GM21825 (cell line): ENCODE measurements around the gene NEUROD4.

Source experiments
- ATAC-seq: cut with Tn5 transposase; IDR thresholded peaks from one replicate; pipeline ENCODE4 v1.9.1; 2021; ENCODE audit warnings: mild to moderate bottlenecking, moderate library complexity; ENCODE audit not compliant: unreplicated experiment

Gene NEUROD4

DNA sequence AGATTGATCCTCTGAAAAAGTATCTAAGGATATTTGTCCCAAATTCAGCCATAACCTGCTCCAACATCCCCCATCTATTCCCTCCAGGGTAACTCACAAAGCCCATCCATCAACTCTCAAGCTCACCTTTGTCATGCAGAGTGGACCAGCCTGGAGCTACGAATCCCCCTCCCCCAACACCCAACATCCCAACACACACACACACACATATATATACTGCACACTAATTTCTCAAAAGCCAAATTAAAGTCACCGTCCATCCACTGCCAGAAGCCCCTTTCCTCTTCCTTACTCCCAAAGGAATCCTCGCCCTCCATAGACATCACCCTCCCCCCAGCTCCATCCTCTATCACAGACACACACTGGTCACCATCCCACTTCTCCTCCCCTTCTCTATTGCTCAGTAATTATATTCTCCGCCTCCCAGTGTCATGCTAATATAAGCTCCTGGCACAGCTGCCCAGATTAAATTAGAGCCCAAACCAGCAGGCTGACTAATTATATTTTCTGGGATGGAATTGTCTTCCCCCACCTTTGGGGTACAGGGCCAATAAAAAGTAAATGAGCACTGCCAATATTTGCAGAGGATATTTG lies 21.7 kb upstream of the NEUROD4 start:
- ATAC-seq, result no peak

DNA sequence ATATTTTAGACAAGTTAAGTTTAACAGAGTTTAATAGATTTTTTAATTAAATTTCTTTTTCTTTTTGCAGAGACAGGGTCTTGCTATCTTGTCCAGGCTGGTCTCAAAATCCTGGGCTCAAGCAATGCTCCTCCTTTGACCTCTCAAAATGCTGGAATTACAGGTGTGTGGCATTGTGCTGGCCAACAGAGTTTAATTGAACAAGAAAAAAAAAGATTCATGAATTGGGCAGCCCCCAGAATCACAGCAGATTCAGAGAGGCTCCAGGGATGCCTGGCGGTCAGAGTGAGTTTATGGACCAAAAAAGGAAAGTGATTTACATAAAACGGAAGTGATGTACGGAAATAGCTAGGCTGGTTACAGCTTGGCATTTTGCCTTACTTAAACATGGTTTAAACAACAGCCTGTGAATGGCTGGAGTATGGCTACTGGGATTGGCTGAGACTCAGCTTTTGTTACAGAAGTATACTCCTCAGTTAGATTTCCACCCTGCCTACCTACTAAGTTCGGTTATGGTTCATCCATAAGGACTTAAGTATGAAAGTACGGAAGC lies 20.7 kb upstream of the NEUROD4 start:
- no peak for ATAC-seq

- no peak for ATAC-seq
These were observed 18.4 kb upstream of the NEUROD4 start for GRCh38 chr12:55001198-55001868.

DNA sequence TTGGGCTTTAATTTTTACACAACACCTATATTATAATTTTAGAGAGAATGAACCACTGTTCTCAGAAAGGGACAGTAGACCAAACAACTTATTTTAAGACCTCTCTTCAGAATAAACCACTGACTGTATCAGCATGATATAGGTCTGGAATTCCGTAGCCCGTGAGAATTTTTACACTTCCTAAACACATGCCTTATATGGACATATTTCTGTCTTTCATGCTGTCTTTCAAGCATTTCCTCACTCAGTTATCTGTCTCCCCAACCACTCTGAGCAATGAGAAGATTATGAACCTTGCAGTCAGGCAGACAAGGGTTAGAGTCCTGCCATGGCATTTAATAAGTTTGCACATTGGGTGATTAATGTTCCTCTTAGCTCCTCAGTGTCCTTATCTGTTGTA lies 17.4 kb upstream of the NEUROD4 start:
- ATAC-seq, result no peak

DNA sequence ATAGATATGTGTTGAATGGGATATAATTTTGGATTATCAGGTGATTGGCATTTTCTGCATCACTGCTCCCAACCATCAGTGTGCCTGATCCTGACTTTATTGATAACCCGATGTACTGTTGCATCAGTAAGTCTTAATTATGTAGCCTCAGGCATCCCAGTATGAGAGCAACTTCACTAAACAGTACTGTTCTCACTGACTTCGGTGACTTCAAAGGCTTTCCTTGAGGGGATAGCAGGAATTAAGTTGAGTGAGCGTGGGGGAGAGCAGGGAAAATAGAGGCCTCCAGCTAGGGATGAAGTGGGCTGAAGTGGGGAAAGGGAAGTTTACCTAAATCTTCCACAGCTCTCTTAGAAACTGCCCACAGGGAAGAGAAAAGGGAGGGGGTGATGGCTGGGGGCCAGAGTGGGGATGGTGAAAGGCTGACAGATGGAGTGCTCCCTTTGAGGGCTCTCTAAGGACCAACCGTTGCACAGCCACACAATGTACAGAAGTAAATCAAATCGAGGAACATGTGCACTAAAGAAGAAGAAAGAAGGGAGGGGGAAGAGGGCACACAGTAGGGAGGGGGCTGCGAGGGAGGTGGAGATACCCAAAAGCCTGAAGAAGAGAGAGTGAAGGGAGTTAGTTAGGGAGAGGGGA lies 10.7 kb upstream of the NEUROD4 start:
- ATAC-seq, result no peak

- no peak for ATAC-seq
These were observed 2.3 kb upstream of the NEUROD4 start for GRCh38 chr12:55017416-55017925.

GRCh38 chr12:55024575-55024974 lies 4.8 kb downstream of the NEUROD4 start:
- ATAC-seq, result no peak

DNA sequence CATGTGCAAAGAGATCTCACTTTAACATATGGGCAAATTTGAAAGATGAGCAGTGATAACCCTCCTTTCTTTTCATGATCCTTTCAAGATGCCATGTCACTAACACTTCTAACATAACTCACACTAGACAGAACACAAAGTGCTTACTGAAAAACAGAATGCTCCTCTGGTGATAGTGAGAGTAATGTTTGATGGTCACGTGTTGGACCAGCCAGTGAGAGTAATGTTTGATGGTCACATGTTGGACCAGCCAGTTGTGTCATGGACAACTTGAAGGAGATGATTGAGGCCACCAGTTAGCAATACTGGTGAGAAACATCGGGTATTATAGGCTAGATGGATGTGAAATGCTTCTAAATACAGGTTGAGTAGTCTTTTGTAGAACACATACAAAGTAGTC lies 5.7 kb downstream of the NEUROD4 start:
- ATAC-seq, result no peak

GRCh38 chr12:55034218-55034617 lies 14.4 kb downstream of the NEUROD4 start:
- ATAC-seq, result no peak

DNA sequence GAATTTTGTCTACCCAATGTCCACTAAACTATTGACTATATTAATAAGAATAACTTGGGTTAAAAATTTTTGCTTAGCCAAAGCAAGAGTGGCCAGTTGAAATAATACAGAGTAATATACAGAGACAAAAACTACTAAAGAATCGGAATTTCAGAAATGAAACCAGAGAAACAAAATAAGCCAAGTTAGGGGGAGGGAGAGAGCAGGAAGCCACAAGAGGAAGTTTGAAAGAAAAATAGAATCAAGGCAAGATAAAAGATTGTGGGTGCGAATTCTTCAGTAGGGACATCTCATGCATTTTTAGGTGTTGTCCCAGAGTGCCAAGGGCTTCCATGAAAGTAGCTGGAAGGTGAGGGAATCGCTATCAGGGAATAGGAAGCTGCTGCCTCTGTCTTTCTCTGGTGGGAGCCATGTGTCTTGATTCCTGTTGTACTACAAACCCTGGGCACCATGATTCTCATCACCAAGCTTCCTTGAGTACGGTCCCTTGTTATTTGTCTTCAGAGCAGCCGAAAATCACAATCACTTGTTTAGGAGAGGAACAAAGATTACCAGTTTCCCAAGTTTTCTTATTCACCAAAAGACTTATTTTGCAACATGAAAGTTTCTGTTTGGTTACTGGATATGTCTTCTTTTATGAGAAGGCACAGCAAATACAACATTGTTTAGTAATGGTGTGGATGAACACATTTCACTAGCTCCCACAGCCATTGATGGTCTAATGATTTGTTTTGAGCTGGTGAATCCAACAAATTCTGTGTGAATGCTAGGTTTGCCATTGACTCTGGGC lies 16.7 kb downstream of the NEUROD4 start:
- no peak for ATAC-seq

- ATAC-seq, result no peak
These were observed 17.7 kb downstream of the NEUROD4 start for GRCh38 chr12:55037351-55037987.

DNA sequence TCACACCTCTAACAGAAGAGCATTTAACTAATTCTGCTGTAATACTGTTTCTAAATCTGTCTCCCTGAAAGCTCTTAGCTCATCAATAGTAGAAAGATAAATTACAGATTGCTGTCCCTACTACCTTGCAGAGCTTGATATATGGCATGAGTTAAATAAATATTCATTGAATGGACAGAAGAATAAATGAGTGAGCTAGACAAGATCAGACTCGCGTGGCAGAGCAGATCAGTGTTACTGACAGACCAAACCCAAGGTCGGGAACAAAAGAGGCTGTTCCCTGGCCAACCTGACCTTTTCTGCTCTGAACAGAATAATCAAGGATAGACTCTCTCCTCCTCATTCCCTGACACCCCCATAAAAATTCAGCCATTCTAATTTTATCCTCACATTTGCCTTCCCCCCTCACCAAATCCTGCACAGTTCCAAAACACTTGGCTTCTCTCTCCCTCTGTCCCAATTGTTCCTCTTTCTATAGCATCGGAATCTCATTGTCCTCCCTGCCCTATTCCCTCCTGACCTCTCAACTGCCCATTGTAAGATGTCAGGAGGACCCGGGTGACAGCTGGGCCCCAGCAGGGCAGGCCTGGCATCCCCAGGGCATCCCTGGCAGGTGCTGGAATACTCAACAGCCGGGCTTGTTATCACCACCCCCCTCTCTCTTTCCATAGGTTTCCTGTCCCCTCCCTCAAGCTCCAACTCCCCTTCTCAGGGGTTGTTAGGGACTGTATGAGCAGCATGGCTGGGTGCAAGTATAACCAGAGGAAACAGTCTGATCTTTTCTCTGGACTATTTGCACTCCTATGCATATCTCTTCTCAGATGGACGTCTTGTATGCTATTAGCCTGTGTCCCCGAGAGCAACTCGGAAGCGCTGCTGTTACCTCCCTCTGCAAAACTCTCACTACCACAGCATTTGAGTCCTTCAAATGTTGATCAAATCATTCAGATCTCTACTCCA lies 19.9 kb downstream of the NEUROD4 start:
- no peak for ATAC-seq

GRCh38 chr12:55041345-55042055 lies 21.7 kb downstream of the NEUROD4 start:
- ATAC-seq, result no peak

- ATAC-seq, result no peak
These were observed 23.8 kb downstream of the NEUROD4 start for GRCh38 chr12:55043542-55043941.

DNA sequence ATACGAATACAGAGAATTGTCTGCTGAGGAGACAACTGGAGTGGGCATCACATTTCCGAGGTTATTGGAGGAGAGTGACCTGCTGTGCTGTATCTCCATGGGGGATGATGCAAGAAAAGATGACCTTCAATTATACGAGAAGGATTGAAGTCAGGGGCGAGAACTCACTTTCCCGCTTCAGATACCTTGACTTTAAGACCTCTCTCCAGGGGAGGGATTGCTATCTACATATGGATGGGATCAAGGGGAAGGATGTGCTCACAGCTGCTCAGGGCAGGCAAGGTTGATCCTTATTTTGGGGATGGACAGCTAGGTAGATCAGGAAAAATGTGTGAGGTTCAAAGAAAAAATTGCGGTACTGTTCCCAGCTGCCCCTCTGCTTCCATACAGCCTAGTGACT lies 24.4 kb downstream of the NEUROD4 start:
- ATAC-seq, result no peak

GRCh38 chr12:55049676-55050075 lies 29.9 kb downstream of the NEUROD4 start:
- ATAC-seq, result no peak

DNA sequence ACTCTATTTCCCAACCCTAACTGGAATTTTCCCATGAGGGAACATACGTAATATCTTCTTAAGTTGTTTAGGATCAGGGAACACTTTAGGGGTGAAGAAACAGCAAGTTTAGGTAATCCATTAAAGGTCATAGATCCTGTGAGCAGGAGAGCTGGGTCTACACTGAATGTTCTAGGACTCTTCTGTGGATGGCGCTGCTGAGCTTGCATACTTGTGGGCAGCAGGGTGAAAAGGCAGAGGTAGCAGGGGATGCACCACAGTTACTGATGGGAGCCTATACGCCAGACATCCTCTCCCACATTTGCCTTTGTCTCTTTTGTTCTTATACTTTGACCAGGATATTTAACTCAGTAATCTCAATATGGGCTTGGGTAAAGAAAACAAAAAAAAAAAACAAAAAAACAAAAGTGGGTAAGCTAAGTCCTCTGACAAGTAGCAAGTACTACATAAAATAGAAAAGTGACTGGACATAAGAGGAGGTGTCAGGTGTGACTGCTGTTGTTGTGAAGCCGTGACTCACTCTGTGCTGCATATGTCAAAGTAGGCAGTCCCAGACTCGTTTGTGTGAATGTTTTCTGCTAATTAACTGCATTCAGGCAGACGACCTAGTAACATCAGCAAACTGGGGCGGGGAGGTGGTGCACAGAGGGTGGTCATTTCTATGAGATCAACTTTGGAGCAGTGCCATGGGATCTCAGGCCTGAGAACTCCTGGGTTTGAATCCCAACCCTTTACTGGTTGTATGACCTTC lies 31.6 kb downstream of the NEUROD4 start:
- ATAC-seq, result no peak

DNA sequence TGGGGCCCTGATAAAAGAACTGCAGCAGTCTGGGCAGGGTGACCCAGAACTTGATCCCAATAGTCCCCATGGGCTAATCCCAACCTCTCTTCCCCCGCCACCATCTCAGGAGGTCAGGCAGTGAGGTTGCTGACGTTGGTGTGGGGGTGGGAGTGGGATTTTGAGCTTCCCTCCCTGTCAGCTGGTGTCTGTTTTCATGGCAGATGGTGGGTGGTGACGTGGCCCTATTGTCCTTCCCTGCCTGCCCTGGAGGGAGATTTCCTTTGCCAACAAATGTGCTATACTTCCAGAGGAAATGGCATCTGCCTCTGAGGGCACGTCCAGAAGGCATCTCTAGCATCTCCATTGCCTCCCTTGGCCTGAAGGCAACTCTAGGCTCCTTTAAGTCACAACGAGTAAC lies 37.7 kb downstream of the NEUROD4 start:
- no peak for ATAC-seq
